ENCODE measurements around the gene GPRC5D.

Gene GPRC5D

GRCh38 chr12:12979126-12979525 lies 27.2 kb upstream of the GPRC5D start:
- no peak for DNase-seq

GRCh38 chr12:12977231-12977630 lies 25.3 kb upstream of the GPRC5D start:
- no peak for DNase-seq

DNA sequence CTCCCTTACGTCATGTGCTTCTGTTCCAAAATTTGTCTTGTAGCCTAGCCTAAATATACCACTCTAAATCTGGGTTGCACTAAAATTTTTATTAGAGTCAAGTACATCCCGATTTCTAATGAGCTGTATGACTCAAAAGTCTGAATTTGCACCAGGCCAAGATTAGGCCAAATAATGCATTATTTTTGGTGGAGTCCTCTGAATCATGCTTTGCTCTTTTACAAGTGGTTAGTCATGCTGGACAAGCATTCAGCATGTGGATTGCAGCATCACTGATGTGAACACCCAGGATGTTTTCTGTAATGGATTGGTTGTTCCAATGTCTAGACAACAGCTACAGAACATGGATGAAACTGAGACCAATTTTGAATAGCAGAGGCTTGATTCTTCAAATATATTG lies 24.4 kb upstream of the GPRC5D start:
- no peak for DNase-seq

- no peak for DNase-seq
These were observed 23.5 kb upstream of the GPRC5D start for GRCh38 chr12:12975322-12976077.

- DNase-seq, result no peak
These were observed 22.2 kb upstream of the GPRC5D start for GRCh38 chr12:12974211-12974610.

DNA sequence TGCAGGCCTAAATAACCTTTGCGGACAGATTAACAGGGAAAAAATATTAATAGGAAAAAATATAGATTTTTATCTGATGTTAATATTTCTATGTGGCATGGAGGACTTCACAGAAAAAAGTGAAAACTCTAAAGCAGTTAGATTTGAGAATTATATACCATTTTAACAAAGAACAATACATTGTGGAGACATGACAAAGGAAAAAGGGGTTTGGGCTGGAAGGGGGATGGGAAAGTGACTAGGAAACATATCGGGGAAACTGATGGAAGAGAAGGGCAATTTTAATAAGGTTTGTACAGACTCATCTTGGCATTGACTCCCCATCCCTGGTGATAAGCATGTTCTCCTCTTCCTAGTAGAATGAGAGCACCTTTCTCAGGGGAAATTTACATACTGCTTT lies 21.0 kb upstream of the GPRC5D start:
- DNase-seq, result no peak

DNA sequence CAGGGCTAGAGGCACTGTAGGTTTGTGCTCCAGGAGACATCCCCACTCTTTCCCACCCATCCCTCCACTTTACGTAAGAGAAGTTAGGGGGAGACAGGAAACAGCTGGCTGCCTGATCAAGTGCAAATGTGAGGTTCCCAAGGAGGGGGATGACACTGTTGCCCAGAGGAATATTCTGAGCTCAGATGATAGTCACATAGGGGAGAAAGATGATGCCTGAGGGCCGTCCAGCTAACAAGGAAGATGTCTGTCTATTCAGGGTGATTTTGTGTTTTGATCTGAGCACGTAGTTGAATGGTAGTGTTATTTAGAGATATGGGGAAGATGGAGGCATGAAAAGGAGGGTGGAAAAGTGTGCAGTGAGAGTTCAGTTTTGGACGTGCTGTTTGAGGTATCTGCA lies 13.9 kb upstream of the GPRC5D start:
- no peak for DNase-seq

DNA sequence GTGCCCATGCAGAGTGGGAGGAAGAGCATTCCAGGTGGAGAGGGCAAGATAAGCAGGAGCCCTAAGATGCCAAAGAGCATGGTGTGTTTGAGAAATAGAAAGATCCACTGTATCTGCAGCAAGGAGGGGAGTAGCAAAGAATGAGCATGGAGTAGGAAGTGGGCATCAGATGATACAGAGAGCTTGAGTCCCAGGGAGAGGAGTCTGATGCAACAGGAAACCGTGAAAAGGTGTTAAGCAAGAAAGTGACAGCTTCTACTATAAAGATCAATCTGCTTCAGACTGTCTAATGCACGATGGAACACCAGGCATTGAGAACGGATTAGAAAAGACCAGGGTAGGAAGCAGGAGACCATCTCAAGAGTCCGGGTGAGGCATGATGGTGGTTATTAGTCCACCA lies 12.3 kb upstream of the GPRC5D start:
- no peak for DNase-seq

DNA sequence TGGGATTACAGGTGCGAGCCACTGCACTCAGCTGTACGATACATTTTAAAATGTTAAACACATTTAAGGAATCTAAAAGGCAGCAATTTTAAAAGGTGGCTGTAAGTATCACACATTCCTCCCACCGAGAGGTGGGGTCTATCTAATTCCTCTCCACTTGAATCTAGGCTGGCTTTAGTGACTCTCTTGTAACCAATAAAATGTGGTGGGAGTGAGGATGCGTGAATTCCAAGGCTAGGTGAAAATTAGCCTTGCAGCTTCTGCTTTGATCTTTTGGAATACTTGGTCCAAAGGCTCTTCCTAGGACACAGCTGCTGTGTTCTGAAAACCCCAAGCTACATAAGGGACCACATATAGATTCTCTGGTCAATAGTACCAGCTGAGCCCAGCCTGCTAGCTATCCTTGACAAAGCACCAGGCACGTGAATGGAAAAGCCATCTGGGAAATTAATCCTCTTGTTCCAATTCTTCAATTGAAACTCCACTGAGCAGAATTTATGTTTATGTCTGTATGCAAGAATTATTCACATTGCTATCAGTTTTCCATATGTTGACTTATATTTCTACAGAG lies 8.8 kb upstream of the GPRC5D start:
- DNase-seq, result no peak

DNA sequence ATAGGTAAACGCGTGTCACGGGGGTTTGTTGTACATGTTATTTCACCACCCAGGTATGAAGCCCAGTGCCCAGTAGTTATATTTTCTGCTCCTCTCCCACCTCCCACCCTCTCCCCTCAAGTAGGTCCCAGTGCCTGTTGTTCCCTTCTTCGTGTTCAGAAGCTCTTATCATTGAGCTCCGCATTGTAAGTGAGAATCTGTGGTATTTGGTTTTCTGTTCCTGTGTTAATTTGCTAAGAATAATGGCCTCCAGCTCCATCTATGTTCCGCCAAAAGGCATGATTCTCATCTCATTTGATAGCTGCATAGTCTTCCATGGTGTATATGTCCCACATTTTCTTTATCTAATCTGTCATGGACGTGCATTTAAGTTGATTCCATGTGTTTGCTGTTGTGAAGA lies 6.9 kb upstream of the GPRC5D start:
- no peak for DNase-seq

- no peak for DNase-seq
These were observed 3.1 kb upstream of the GPRC5D start for GRCh38 chr12:12954878-12955625.

DNA sequence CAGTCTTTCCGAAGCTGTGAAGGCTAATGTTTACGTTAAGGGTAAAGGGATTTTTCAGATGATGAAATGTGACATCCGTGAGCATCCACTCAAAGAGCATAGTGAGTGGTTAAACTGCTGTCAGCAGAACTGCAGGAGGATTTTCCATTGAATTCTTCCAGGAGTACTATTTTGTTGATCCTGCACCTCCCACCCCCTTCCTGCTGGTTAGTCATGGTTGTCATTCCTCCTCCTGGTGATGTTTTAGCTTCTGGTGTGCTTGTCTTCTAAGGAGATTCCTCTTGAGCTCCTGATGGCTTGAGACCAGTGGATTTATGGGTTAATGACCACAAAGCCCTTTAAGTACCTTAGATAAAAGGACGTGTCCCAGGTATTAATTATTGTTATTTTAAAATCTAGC lies 2.4 kb upstream of the GPRC5D start:
- DNase-seq, result no peak

DNA sequence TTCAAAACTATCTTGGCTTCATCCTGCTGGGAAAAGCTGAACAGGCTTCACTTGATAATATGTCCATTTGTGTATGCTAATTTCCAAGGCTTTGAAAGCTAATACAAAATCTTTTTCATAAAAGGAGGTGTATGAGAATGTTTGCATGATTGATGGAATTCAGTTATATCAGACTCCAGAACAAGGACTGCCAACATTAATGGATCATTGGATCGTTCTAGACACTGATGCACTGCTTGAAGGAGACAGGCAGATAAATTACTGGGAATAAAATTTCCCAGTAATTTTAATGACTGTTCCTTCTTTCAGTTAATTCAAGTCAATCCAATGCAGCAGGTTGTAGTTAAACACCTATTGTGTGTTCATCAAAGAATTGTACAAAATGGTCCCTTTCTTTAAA lies 466 bp downstream of the GPRC5D start:
- DNase-seq, result no peak

- DNase-seq, result no peak
These were observed 4.1 kb downstream of the GPRC5D start for GRCh38 chr12:12947902-12948301.

- no peak for DNase-seq
These were observed 5.1 kb downstream of the GPRC5D start for GRCh38 chr12:12946686-12947355.

DNA sequence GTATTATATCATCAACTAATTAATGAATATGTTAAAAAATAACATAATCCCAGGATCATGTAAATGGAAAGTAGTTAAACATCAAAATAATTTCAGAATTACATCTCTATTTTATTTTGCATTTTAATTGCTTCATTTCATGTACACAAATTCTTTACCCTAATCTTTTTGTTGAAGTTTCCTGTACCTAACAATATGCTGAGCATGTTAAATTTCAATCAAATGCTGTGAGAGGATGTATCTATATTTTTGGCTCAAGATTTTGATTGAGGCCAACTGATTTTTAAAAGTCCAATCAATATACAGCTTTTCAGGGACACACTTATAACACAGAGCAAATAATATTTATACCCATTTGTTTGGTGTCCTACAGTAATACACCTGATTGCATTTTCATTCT lies 6.4 kb downstream of the GPRC5D start:
- DNase-seq, result no peak

DNA sequence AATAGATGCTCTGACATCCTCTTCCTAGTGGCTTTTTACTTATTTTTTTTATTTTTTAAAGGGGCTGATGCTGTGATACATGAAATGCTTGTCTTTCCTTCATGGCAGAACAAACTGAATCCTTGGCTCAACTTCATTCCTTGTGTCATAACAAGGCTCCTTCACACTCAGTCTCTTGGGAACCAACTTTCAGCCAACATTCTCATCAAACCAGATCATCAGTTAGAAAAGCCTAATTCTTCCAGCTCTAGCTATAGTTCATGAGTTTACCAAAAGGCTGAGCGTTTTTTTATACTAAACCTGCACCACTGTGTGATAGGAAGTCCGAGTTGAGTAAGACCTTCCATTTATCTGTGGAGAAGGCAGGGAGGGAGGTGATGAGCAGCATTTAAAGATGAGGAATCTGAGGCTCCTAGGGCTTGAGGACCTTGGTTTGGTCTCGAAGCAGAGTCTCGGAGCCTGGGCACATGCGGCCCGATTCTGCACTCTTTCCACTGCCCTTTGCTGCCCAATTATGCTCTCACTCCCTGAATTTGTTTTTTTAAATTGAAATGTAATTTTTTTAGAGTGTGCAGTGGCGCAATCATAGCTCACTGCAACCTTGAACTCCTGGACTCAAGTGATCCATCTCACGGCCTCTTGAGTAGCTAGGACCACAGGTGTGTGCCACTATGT lies 8.2 kb downstream of the GPRC5D start:
- DNase-seq, result no peak

DNA sequence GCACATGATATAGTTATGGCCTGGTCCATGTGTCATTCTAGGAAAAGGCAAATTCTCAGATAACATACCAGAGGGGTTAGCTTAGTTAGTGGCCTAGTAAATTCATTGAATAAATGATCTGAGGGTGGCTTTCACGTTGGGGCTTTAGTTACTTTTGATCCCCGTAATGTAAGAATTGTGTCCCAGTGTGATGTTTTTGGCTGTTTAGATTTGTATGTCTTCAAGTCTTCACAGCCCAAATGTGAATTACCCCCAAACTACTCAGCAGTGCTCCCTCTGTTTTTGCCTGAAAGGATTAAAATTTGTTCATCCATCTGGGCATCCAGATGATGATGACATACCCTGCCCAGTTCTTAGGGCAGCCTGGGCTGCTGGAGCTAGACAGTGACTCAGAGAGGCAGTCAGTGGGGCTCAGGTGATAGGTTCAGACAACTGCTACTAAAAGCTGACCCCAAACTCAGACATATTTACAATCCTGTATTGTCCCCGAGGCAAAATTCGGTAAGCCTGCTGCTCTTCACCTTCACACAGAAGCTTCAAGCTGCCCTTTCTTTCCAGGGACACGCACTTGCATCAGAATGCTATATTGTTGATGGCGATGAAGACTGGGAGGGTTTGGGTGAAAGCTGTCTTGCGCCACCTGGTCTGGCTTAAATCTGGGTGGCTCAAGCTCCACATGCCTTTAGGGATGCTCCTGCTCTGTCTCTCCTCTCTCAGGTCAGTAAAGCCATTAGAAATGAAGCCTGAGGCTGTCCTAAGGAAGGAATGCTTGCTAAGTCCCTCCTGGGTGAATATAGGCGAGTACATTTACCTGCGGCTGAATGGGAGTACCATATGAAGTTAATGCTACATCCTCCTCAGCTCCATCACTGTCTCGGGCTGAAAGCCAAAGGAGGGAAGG lies 10.3 kb downstream of the GPRC5D start:
- DNase-seq, result no peak

GRCh38 chr12:12939888-12940287 lies 12.1 kb downstream of the GPRC5D start:
- DNase-seq, result no peak

GRCh38 chr12:12938541-12938940 lies 13.4 kb downstream of the GPRC5D start:
- no peak for DNase-seq

DNA sequence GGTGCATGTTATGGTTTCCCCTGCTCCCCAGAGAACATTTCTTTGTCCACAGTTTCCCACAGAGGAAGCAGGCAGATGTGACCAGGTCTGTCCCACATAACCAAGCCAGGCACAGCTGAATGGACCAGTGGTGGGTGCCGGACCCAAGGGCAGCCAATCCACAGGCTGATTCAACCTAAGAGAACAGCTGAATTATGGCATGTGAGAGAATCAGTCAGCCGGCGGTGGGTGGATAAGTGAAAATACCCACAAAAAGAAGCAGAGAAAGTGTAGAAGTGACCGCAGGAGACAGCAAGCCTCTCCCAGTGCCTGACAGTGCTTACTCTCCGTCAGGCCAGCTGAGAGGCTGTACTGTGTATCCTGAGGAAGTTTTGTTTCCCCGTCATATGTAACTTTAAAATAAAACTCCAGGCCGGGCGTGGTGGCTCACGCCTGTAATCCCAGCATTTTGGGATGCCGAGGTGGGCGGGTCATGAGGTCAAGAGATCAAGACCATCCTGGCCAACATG lies 14.9 kb downstream of the GPRC5D start:
- DNase-seq, result no peak

GRCh38 chr12:12934556-12934955 lies 17.4 kb downstream of the GPRC5D start:
- no peak for DNase-seq

All from activated naive CD4-positive, alpha-beta T cell treated with anti-CD3 and anti-CD28 coated beads, Interleukin-2, amount 50 U/mL, for 16 hours (primary cell).